Testis (tissue), 2 donors: ENCODE measurements around the gene ASPHD1.
A peak's percentile ranks its signal among the peaks of the same experiment; 100 is the strongest.

Experiments
- POLR2A ChIP-seq: fragments of 450-650 bp; IDR thresholded peaks from one replicate; pipeline ENCODE4 v1.6.1; 2017; ENCODE audit warnings: antibody characterized with exemption, mild to moderate bottlenecking, moderate library complexity
- TF ChIP-seq, protein P1 (sequence below), 3 experiments: fragments of 450-650 bp in 2 of 3; fragments of 200-600 bp in 1 of 3; sonication (generic) in 1 of 3; IDR thresholded peaks; one replicate each; pipeline ENCODE4 v1.5.1; 2016 to 2019; ENCODE audit warnings: antibody characterized with exemption in 3 of 3, mild to moderate bottlenecking in 2 of 3, moderate library complexity in 1 of 3

- no peak for TF ChIP-seq POLR2A
- TF ChIP-seq, protein P1, sequence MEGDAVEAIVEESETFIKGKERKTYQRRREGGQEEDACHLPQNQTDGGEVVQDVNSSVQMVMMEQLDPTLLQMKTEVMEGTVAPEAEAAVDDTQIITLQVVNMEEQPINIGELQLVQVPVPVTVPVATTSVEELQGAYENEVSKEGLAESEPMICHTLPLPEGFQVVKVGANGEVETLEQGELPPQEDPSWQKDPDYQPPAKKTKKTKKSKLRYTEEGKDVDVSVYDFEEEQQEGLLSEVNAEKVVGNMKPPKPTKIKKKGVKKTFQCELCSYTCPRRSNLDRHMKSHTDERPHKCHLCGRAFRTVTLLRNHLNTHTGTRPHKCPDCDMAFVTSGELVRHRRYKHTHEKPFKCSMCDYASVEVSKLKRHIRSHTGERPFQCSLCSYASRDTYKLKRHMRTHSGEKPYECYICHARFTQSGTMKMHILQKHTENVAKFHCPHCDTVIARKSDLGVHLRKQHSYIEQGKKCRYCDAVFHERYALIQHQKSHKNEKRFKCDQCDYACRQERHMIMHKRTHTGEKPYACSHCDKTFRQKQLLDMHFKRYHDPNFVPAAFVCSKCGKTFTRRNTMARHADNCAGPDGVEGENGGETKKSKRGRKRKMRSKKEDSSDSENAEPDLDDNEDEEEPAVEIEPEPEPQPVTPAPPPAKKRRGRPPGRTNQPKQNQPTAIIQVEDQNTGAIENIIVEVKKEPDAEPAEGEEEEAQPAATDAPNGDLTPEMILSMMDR (IDR thresholded peaks at IDR 0.05), result peak in 1 of 3 experiments; percentile 27
These were observed 37.9 kb upstream of the ASPHD1 start for GRCh38 chr16:29862383-29862883.
